Stimulated activated CD8-positive, alpha-beta memory T cell treated with anti-CD3 and anti-CD28 coated beads, Interleukin-12 subunit alpha, Interleukin-12 subunit beta, amount 100 ng/mL, for 24 hours (primary cell): ENCODE data around the gene BATF2.

Source experiments
- DNase-seq: peaks from one replicate; pipeline ENCODE4 v3.0.0-alpha.2; 2020; ENCODE audit errors: extremely low read depth

Gene BATF2

DNA sequence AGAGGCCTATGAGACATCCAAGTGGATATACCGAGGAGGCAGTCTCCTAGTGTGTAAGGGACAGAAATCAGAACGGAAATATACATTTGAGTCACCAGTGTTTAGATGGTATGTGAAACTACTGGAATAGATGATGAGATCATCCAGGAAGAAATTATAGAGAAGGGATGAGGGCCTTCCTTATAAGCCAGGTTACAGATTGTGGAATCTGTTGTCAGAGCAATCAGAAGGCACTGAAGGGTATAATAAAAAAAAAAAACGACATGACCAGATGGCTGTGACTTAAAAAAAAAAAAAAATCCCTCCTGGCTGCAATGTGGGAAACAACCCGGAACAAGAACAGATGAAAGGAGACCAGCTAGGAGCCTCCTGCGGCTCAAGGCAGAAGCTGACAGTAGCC is 27.6 kb downstream of the BATF2 start:
- DNase-seq, result no peak

GRCh38 chr11:64967375-64967774 is 29.4 kb downstream of the BATF2 start:
- no peak for DNase-seq

DNA sequence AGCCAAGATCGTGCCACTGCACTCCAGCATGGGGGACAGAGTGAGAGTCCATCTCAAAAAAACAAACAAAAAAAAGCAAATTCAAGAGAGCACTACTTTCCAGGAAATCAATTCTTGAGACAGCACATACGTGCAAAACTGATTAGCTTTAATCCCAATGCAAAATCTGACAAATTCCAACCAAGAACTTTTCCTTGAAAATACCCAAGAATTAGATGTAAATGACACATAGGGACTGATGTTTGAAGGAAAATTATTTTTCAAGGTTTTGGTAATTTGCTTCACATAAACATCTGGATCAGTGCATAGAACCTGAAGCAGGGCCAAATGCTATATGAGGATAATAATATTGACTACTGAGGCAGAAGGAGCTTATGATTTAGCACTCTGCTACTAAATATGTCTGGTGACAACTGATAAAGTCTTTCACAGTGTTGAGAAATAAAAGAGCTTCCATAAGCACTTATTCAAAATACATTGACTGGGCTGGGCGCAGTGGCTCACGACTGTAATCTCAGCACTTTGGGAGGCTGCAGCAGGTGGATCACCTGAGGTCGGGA is 33.6 kb downstream of the BATF2 start:
- no peak for DNase-seq

GRCh38 chr11:64960719-64961118 is 36.1 kb downstream of the BATF2 start:
- no peak for DNase-seq

- no peak for DNase-seq
Observed at GRCh38 chr11:64959498-64959897, 37.3 kb downstream of the BATF2 start.

GRCh38 chr11:64954201-64954600 is 42.6 kb downstream of the BATF2 start:
- no peak for DNase-seq

DNA sequence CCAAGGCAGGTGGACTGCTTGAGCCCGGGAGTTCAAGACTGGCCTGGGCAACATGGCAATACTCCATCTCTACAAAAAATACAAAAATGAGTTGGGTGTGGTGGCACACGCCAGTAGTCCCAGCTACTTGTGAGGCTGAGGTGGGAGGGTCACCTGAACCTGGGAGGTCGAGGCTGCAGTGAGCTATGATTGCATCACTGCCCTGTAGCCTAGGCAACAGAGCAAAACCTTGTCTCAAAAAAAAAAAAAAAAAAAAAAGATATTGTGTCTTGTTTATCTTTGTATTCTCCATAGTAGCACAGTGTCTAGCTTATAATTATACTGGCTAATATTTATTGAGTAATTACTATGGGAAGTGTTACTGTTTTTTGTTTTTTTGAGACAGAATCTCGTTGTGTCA is 45.2 kb downstream of the BATF2 start:
- DNase-seq, result no peak

- no peak for DNase-seq
Observed at GRCh38 chr11:64947208-64947814, 49.5 kb downstream of the BATF2 start.
